IgD-negative memory B cell (primary cell): ENCODE measurements around the gene URGCP. TPM values are rescaled to one million over a fixed set of nuclear protein-coding genes. Genes with fewer than 3 reads are reported as not detected.

Source experiments
- H3K27ac Mint-ChIP-seq, 3 donors: one replicate each; pipeline ENCODE4 v1.8.0; 2020 to 2022; ENCODE audit warnings: mild to moderate bottlenecking in 3 of 3, mixed read lengths in 3 of 3, moderate library complexity in 1 of 3
- H3K27me3 Mint-ChIP-seq: one replicate; pipeline ENCODE4 v1.8.0; 2021; ENCODE audit warnings: mixed read lengths
- H3K36me3 Mint-ChIP-seq: one replicate; pipeline ENCODE4 v1.8.0; 2020; ENCODE audit warnings: mild to moderate bottlenecking, mixed read lengths
- H3K4me1 Mint-ChIP-seq, 3 donors: one replicate each; pipeline ENCODE4 v1.8.0; 2020 to 2022; ENCODE audit warnings: mixed read lengths in 3 of 3, mild to moderate bottlenecking in 1 of 3
- H3K4me3 Mint-ChIP-seq, 4 donors: one replicate each; pipeline ENCODE4 v1.8.0; 2020 to 2022; ENCODE audit warnings: mild to moderate bottlenecking in 4 of 4, mixed read lengths in 4 of 4, moderate library complexity in 3 of 4
- H3K9me3 Mint-ChIP-seq, 3 donors: one replicate each; pipeline ENCODE4 v1.8.0; 2020 to 2021; ENCODE audit warnings: mixed read lengths in 3 of 3, mild to moderate bottlenecking in 1 of 3
- polyA plus RNA-seq: library from polyadenylated mRNA; unstranded; fragments of 300-500 nt; fragmentation: Illumina TruSeq; gene quantifications from one replicate; pipeline ENCODE4 v1.2.3, GENCODE V29; 2021

URGCP gene
- polyA plus RNA-seq, 1 donor from 2014 or later: 24.4 TPM

DNA sequence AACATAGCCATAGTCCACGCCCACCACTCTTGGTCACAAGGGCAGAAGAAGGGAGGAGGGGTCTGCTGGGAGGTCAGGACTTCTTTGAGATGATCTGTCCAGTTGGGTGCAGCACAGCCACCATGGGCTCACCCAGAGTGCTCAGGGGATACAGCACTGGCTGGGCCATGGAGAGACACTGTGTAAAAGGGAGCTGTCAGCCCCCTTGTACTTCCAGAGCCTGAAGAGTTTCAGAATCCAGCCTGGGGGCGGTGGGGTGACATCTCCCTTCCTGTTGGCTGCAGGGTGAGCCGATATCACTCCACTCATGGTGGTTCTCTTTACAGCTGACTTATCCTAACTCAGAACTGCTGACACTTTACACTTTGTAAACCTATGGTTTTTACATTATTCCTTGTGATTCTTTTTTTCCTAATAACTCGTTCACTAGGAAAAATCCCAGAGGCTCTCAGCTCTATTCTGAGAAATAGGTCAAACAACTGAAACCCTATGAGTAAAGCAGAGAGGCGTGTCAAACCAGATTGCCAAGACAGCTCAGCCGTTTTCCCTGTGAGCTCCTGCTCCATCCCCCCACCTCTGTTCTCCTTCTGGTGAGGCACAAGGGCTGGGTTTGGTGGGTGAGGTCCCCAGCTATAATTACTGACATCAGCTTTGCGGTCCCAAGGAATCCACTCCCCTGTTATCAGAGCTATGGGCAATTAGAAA lies 33.8 kb downstream of the URGCP start:
- H3K4me3 Mint-ChIP-seq: no peak overlapping the region
- H3K27me3 Mint-ChIP-seq: no peaks in the 10 kb centered on the region
- H3K36me3 Mint-ChIP-seq: peaks cover 4% of the 10 kb centered on the region
- peaks cover 13 to 20% (median 16%) of the 10 kb centered on the region in 3 donors for H3K4me1 Mint-ChIP-seq
- H3K27ac Mint-ChIP-seq: peak overlapping the region in 1 of 3 donors; percentile 73
- H3K9me3 Mint-ChIP-seq: no peaks in the 10 kb centered on the region

DNA sequence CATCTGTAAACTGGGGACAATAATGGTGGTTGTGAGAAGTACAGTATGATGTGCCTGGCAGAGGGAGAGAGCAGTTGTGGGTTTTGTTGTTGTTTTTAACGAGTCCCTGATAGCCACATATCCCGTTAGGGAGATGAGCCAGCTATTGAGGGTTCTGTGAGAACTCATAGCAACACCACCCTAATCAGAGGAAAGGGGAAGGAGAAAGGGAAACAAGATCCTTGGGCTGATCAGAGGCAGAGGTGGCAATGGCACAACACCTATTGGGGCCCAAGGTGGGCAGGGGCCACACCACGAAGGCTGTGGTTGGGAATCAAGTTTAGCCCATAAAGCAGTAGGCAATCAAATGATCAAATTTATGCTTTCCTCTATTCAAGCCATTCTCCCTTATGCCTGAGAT lies 35.3 kb downstream of the URGCP start:
- Mint-ChIP-seq H3K27me3 (no peaks in the 10 kb centered on the region), H3K27ac (peak overlapping the region in 1 of 3 donors; percentile 93), H3K9me3 (no peaks in the 10 kb centered on the region), H3K4me1 (peaks cover 13 to 16% (median 14%) of the 10 kb centered on the region in 3 donors), H3K4me3 (peak overlapping the region in 2 of 4 donors; percentile 56 to 74), H3K36me3 (peaks cover 10% of the 10 kb centered on the region)

DNA sequence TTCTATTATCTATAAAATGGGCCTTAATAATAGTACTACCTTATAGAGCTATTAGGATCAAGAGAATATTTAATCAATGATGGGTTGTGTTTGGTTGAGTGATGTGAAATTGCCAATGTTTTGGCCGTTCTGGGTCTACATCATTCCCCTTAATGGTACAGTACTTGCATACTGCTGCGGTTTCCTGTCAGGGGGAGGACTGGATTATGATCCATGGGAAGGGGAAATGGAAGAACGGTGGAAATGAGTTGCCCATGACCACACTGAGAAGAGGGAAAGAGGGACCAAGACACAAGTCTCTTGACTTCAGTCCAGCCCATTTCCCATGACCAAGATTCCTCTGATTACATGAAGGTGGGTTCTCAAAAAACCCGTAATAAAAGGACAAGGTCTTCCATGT lies 36.1 kb downstream of the URGCP start:
- Mint-ChIP-seq H3K27me3 (no peaks in the 10 kb centered on the region), H3K4me3 (peak overlapping the region in 2 of 4 donors; percentile 41 to 99), H3K36me3 (peaks cover 11% of the 10 kb centered on the region), H3K27ac (peak overlapping the region in 1 of 3 donors; percentile 82), H3K4me1 (peaks cover 13 to 16% (median 14%) of the 10 kb centered on the region in 3 donors), H3K9me3 (no peaks in the 10 kb centered on the region)

DNA sequence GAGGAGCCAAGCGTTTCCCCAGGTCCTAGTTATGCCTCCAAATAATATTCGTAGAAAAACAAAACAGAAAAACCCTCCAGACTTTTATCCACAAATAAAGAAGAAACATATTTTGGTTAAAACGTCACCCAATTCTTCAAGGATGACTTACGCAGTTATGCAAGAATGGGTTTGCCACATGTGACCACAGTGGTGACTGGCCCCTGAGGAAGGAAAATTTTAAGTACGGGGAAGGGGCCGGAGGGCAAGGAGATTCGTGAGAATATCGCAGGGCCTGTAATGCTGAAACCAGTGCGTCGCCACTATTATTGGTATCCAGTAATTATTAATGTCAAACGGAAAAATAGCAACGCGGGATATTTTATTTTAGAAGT lies 36.5 kb downstream of the URGCP start:
- Mint-ChIP-seq H3K27me3 (no peaks in the 10 kb centered on the region), H3K4me1 (peaks cover 12 to 16% (median 13%) of the 10 kb centered on the region in 3 donors), H3K9me3 (no peaks in the 10 kb centered on the region), H3K36me3 (peaks cover 11% of the 10 kb centered on the region), H3K27ac (peak overlapping the region; percentile 76 to 96 (median 82)), H3K4me3 (peak overlapping the region; percentile 88 to 99 (median 97))

DNA sequence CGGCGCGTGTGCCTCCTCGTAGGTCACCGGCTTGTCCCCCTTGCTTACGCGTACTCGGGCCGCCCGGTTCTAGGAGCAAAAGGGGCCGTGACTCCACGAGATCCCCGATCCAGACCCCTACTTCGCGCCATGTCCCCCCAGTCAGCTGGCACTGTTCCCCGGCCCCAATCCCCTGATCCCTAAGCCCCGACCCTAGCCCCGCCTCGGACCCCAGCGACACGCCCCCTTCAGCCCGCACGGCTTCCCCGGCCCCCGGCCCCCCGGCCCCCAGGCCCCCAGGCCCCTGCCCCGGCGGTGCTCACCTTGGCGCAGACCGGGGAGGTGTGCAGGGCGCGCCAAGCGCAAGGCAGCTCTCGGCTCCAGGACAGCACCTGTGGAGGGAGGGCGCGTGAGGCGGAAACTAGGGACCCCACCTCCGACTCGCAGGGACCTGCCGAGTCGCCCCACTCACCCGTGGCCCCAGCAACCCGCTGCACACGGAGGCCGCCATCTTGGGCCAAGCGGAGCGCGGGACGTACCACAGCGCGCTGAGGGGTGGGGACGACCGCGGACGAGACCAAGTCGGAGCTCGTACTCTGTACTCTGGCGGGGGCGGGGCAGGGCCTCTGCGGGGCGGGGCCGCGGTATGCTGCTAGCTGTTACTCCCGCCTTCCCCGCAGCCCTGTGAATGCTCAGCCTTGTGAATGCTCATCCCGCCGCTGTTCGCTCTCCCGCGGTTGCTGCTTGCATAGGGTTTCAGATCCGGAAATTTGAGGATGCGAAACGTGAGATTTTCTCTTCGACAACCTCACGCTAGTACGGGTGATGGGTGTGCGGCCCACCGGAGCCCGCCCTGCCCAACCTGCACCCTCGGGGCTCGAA lies 37.2 kb downstream of the URGCP start, which contains the start of gene MRPS24:
Gene MRPS24, minus strand, starts transcription at position 512 of the 861 bp plus-strand sequence. Its CDS starts 22 bp downstream, at position 490.
- peaks cover 12 to 16% (median 13%) of the 10 kb centered on the region in 3 donors for H3K4me1 Mint-ChIP-seq
- H3K4me3 Mint-ChIP-seq: peak within 1 kb of the TSS; percentile 88 to 99 (median 97)
- peak within 1 kb of the TSS; percentile 76 to 96 (median 84) for H3K27ac Mint-ChIP-seq
- no peaks in the 10 kb centered on the region for H3K27me3 Mint-ChIP-seq
- no peaks in the 10 kb centered on the region for H3K9me3 Mint-ChIP-seq
- H3K36me3 Mint-ChIP-seq: peaks cover 11% of the 10 kb centered on the region

DNA sequence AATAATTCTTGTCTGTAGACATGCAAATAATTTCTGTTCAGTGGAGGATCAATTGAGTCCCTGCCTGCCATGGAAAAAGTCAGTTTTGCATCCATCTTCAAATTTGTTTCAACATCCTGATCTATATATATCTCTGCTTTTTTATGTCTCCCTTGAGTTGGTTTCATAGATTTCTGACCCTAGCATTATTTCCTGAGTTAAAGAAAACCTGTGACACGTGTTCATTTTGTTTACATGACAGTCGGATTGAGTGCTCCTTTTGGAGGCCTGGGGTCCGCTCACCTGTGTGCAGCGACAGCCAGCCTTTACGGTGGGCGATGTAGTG lies 37.8 kb downstream of the URGCP start:
- Mint-ChIP-seq H3K4me1 (peaks cover 12 to 16% (median 13%) of the 10 kb centered on the region in 3 donors), H3K4me3 (peak overlapping the region; percentile 88 to 99 (median 96)), H3K9me3 (no peaks in the 10 kb centered on the region), H3K27ac (peak overlapping the region; percentile 75 to 84 (median 76)), H3K27me3 (no peaks in the 10 kb centered on the region), H3K36me3 (peaks cover 11% of the 10 kb centered on the region)

DNA sequence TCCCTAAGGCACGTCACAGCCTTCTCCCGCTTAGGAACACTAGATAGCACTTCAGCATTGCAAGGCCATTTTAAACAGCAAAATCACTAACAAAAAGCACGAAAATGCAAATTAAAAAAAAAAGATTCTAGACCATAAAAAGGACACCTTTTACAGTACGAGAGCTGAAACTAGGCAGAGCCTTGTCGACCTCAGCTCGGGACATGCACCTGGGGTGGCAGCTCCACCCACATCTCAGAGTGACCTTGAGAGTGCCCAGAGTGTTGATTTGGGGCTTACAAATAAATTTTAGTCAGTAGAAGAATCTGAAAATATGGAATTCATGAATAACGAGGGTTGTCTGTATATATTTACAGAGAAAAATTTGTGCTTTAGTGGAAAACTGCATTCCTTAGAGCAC lies 38.2 kb downstream of the URGCP start:
- Mint-ChIP-seq H3K36me3 (peaks cover 11% of the 10 kb centered on the region), H3K4me3 (peak overlapping the region; percentile 88 to 99 (median 96)), H3K4me1 (peaks cover 12 to 16% (median 13%) of the 10 kb centered on the region in 3 donors), H3K27me3 (no peaks in the 10 kb centered on the region), H3K9me3 (no peaks in the 10 kb centered on the region), H3K27ac (peak overlapping the region; percentile 1 to 84 (median 75))

DNA sequence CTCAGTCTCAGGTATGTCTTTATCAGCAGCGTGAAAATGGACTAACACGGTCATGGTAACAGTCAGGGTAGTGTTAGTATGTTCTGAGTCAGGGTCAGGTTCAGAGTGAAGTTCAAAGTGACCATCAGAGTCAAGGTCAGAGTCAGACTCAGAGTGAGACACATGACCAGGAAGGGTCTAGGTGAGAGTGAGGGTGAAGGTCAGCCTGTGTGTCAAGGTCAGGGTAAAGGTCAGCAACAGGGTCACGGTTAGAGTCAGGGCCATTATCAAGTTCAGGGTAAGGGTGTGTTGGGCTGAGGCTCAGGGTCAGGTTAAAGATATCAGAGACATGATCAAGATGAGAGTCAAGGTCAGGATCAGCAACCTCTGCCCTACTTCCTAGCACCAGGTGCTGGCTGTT lies 41.1 kb downstream of the URGCP start:
- no peaks in the 10 kb centered on the region for H3K27me3 Mint-ChIP-seq
- H3K36me3 Mint-ChIP-seq: peaks cover 11% of the 10 kb centered on the region
- H3K27ac Mint-ChIP-seq: peak overlapping the region in 1 of 3 donors; percentile 6
- no peaks in the 10 kb centered on the region for H3K9me3 Mint-ChIP-seq
- H3K4me3 Mint-ChIP-seq: peak overlapping the region in 2 of 4 donors; percentile 19 to 35
- peaks cover 12 to 15% (median 13%) of the 10 kb centered on the region in 3 donors for H3K4me1 Mint-ChIP-seq

DNA sequence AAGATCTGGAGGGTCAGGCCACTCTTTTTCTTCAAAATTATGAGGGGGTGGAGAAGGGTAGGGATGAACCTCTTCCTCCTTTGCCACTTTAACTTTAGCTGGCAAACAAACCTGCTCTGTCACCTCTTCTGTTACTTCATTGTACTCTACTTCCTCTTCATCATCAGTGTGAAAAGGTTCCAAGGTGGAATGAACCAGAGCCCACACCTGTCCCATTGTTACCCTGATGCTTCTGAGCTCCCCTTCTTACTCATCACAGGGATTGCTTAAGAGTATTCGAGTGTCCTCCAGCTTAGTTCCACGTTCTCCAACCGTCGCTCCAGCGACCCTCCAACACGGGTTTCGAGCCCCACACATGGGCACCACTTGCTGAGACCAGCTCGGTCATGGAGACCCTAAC lies 42.3 kb downstream of the URGCP start:
- no peaks in the 10 kb centered on the region for H3K9me3 Mint-ChIP-seq
- peaks cover 5 to 9% (median 6%) of the 10 kb centered on the region in 3 donors for H3K4me1 Mint-ChIP-seq
- peak overlapping the region in 2 of 3 donors; percentile 17 to 71 for H3K27ac Mint-ChIP-seq
- no peak overlapping the region for H3K4me3 Mint-ChIP-seq
- peaks cover 3% of the 10 kb centered on the region for H3K27me3 Mint-ChIP-seq
- H3K36me3 Mint-ChIP-seq: peaks cover 11% of the 10 kb centered on the region

DNA sequence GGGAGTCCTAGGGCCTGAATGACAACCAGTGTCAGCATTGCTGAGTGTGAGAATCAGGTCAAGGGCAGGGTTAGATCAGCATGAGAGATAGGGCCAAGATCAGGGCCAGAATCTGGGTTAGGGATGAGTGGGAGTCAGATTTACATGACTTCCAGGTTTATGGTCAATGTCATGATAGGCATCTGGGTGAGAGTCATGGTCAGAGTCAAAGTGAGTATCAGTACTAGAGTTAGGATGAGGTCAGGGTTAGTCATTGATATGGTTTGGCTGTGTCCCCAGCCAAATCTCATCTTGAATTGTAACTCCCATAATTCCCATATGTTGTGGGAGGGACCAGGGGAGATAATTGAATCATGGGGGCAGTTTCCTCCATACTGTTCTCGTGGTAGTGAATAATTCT lies 49.4 kb downstream of the URGCP start:
- no peaks in the 10 kb centered on the region for H3K9me3 Mint-ChIP-seq
- H3K4me1 Mint-ChIP-seq: no peaks in the 10 kb centered on the region
- H3K27ac Mint-ChIP-seq: no peak overlapping the region
- H3K27me3 Mint-ChIP-seq: peaks cover 3% of the 10 kb centered on the region
- H3K36me3 Mint-ChIP-seq: no peaks in the 10 kb centered on the region
- no peak overlapping the region for H3K4me3 Mint-ChIP-seq

DNA sequence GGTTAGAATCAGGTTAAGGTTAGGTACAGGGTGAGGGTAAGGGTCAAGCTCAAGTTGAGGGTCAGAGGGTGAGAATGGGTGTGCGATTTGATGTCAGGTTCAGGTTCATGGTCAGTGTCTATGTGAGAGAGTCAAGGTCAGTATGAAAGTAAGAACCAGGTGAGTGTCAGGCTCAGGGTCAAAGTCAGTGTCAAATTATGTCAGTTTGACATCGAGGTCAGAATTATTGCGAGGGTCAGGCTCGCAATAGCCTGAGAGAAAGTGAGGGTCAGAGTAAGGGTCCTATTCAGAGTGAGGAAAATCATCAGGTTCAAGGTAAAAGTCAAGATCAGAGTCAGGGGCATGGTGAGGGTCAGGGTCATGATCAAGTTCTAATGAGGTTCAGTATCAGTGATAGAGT lies 50.1 kb downstream of the URGCP start:
- Mint-ChIP-seq H3K27ac (no peak overlapping the region), H3K9me3 (no peaks in the 10 kb centered on the region), H3K27me3 (peaks cover 3% of the 10 kb centered on the region), H3K4me1 (no peaks in the 10 kb centered on the region), H3K36me3 (no peaks in the 10 kb centered on the region), H3K4me3 (no peak overlapping the region)

DNA sequence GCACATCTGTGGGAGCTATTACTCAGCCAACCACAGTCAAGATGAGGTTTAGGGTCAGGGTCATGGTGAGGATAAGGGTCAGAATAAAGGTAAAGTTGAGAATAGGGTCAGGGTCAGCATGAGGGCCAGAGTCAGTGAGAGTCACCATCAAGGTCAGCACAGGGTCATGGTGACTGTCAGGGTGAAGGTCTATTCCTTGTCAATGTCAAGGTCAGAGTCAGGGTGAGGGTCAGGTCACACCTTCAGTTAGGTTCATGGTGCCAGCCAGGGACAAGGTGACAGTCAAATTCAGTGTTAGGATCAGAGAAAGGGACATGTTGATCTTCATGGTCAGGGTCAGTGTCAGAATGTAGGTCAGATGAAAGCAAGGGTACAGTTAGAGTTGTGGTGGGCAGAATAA lies 51.2 kb downstream of the URGCP start:
- H3K9me3 Mint-ChIP-seq: no peaks in the 10 kb centered on the region
- no peak overlapping the region for H3K27ac Mint-ChIP-seq
- peaks cover 3% of the 10 kb centered on the region for H3K27me3 Mint-ChIP-seq
- H3K4me3 Mint-ChIP-seq: no peak overlapping the region
- H3K4me1 Mint-ChIP-seq: no peaks in the 10 kb centered on the region
- no peaks in the 10 kb centered on the region for H3K36me3 Mint-ChIP-seq

DNA sequence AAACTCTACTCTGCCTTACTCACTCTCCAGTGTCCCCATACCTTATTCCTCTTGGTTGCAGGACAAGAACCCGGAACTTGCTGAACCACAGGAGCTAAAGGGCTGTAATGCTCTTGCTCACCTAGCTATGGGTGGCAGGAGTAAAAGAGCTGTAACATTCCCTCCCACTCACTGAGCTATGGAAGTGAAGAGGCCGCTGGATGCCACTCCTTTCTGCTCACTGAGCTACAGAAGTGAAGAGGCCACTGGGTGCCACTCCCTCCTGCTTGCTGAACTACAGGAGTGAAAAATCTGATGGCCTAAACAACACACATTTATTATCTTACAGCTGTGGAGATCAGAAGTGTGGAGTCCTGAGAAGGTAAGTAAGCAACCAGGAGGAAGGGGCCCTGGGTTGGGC lies 54.6 kb downstream of the URGCP start:
- Mint-ChIP-seq H3K27me3 (peaks cover 2% of the 10 kb centered on the region), H3K27ac (no peak overlapping the region), H3K9me3 (no peaks in the 10 kb centered on the region), H3K4me3 (no peak overlapping the region), H3K4me1 (no peaks in the 10 kb centered on the region), H3K36me3 (no peaks in the 10 kb centered on the region)

DNA sequence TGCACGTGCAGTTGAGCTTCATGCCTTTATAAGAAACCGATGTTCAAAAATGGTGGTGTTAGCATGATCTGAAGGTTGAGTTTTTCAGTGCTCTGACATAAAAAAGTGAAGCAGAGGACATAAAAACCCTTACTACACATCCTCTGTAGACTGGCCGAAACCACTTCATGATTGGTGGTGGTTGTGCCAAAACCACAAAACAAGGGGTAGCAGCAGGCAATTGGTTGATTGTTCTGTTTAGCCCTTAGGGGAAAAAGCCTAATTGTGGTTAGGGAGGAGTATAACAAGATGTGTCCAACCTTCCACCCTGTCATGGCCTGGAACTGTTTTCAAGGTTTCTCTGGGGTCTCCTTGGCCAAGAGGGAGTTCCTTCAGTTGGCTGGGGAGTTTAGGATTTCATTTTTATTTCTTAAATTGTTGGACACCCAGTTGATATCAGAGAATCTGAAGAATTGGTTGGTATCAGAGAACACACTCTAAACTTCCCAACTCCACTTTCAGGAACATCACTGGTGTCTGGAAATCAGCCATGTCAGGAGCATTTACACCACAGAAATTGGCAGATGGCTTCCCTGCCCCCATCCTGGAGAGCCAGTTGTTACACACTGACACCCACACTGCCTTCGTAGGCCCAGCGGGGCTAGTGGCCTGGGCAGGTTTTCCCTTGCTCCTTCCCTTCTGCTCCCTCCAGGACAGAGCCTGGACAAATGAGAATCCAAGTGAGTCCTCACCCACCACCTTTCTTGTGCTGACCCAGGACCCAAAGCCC lies 55.9 kb downstream of the URGCP start:
- Mint-ChIP-seq H3K36me3 (no peaks in the 10 kb centered on the region), H3K27me3 (peaks cover 2% of the 10 kb centered on the region), H3K4me1 (no peaks in the 10 kb centered on the region), H3K4me3 (no peak overlapping the region), H3K9me3 (no peaks in the 10 kb centered on the region), H3K27ac (no peak overlapping the region)

DNA sequence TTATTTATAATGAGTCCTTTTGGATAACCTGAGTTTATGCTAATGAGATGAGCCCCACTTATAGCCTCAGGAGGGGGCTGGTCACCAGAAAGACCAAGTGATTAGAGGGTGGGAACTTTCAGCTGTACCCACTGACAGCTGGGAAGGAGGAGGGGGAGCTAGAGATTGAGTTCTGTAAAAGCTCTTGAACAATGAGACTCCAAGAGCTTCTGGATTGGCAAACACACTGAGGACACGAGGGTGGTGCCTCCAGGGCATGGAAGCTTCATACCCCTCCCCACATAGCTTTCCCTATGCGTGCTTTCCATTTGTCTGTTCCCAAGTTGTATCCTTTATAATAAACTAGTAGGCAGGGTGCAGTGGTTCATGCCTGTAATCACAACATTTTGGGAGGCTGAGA lies 57.3 kb downstream of the URGCP start:
- H3K27ac Mint-ChIP-seq: no peak overlapping the region
- no peak overlapping the region for H3K4me3 Mint-ChIP-seq
- peaks cover 2% of the 10 kb centered on the region for H3K27me3 Mint-ChIP-seq
- H3K9me3 Mint-ChIP-seq: no peaks in the 10 kb centered on the region
- no peaks in the 10 kb centered on the region for H3K4me1 Mint-ChIP-seq
- no peaks in the 10 kb centered on the region for H3K36me3 Mint-ChIP-seq
